Measurements from ENCODE around the gene ACTL7A.

Gene ACTL7A

DNA sequence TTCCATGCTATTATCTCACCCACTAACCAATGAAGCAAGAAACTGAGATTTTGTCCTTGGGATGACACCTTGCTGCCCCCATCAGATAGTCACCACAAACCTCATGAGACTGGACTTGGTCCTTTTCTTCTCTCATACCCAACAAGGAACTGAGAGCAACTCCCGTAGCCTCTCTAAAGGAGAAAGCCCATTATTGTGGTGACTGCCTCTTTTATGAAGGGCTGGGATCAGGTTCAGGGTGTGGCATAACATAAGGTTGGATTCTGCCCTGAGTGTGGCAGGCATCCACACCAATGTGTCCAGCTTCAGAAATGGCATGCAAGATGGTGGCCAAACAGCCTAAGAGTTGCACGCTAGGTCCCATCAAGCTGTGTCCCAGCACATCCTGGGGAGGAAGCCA is 1.3 kb upstream of the ACTL7A start:
- DNase-seq (ENCODE audit: low read depth, low spot score): no peak
- in situ Hi-C loops (cut with HindIII; ENCODE audit: low sequenced_read_pairs): no loop called here
- H3K4me3 ChIP-seq (ENCODE audit: low read depth, low read length): no peak overlapping the region
- TF ChIP-seq, protein P1, sequence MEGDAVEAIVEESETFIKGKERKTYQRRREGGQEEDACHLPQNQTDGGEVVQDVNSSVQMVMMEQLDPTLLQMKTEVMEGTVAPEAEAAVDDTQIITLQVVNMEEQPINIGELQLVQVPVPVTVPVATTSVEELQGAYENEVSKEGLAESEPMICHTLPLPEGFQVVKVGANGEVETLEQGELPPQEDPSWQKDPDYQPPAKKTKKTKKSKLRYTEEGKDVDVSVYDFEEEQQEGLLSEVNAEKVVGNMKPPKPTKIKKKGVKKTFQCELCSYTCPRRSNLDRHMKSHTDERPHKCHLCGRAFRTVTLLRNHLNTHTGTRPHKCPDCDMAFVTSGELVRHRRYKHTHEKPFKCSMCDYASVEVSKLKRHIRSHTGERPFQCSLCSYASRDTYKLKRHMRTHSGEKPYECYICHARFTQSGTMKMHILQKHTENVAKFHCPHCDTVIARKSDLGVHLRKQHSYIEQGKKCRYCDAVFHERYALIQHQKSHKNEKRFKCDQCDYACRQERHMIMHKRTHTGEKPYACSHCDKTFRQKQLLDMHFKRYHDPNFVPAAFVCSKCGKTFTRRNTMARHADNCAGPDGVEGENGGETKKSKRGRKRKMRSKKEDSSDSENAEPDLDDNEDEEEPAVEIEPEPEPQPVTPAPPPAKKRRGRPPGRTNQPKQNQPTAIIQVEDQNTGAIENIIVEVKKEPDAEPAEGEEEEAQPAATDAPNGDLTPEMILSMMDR (IDR thresholded peaks at IDR 0.05; ENCODE audit: low read depth, low read length): no peak

- in situ Hi-C loops (cut with HindIII; ENCODE audit: low sequenced_read_pairs): no loop called here
- no peak overlapping the region for H3K4me3 ChIP-seq (ENCODE audit: low read depth, low read length)
- TF ChIP-seq, protein P1 (IDR thresholded peaks at IDR 0.05; ENCODE audit: low read depth, low read length): no peak
- DNase-seq (ENCODE audit: low read depth, low spot score): no peak
Measured at GRCh38 chr9:108861464-108861863, 602 bp upstream of the ACTL7A start.

GRCh38 chr9:108863891-108864290 is 1.8 kb downstream of the ACTL7A start:
- TF ChIP-seq, protein P1 (IDR thresholded peaks at IDR 0.05; ENCODE audit: low read depth, low read length): no peak
- H3K4me3 ChIP-seq (ENCODE audit: low read depth, low read length): no peak overlapping the region
- no peak for DNase-seq (ENCODE audit: low read depth, low spot score)
- in situ Hi-C loops (cut with HindIII; ENCODE audit: low sequenced_read_pairs): no loop called here

DNA sequence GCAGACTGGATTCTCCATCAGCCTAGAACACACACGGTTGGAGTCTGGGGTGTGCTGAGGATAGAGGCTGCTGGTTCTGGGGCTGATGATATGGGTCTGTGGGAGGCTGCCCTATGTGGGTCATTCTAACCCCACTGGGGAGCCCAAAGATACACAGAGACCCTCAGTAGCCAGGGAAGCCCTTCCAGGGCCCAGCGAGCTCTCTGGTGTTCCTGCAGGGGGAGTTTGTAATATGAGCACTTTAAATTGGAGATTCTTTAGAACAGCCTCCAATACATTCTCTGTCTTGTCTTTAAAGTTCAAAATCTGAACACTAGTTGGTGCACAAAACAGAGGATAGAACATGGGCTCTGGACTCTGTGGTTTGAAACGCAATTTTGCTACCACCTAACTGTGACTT is 2.4 kb downstream of the ACTL7A start:
- in situ Hi-C loops (cut with HindIII; ENCODE audit: low sequenced_read_pairs): no loop called here
- DNase-seq (ENCODE audit: low read depth, low spot score): no peak
- TF ChIP-seq, protein P1 (IDR thresholded peaks at IDR 0.05; ENCODE audit: low read depth, low read length): no peak

DNA sequence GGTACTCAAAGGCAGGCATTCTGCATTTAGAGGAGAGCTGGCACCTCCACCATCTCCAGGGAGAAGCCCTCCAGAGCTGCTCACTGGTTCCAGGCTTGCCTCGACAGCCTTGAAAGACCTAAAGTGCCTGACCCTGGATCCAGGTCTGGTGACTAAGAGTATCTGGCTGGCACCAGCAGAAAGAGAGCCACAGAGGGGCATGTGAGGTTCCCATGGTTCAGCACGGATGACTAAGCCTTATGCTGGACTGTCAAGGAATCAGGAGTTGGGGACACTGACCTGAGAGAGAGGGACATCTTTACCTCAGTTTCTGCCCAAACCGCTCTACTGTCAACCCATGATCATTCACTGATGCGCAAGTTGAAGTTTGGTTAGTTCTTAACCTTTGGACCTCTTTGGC is 3.0 kb downstream of the ACTL7A start:
- TF ChIP-seq, protein P1 (IDR thresholded peaks at IDR 0.05; ENCODE audit: low read depth, low read length): no peak
- H3K4me3 ChIP-seq (ENCODE audit: low read depth, low read length): no peak overlapping the region
- DNase-seq (ENCODE audit: low read depth, low spot score): no peak
- in situ Hi-C loops (cut with HindIII; ENCODE audit: low sequenced_read_pairs): no loop called here

More for the DNA sequence above, 2.4 kb downstream of the ACTL7A start:
- no peak overlapping the region for H3K4me3 ChIP-seq (ENCODE audit: low read depth, low read length)

DNA sequence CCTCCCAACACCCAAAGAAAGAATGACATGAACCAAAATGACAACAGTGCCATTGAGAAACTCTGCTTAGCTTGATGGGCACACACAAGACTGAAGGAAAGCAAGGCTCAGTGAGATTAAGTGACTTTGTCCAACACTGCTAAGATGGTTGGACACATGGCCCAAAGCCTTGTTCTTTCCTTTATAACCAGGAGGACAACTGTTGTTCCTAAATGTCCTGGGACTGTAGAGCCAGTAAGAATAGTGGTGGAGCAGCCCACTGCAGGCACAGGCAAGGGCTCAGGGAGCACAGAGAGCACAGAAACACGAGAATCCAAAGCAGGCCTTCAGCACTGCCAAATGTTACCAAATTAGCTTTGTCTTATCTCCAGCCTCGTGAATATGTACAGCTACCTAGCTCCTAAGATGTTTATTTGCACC is 3.9 kb downstream of the ACTL7A start:
- no peak overlapping the region for H3K4me3 ChIP-seq (ENCODE audit: low read depth, low read length)
- TF ChIP-seq, protein P1 (IDR thresholded peaks at IDR 0.05; ENCODE audit: low read depth, low read length): no peak
- in situ Hi-C loops (cut with HindIII; ENCODE audit: low sequenced_read_pairs): no loop called here
- no peak for DNase-seq (ENCODE audit: low read depth, low spot score)

GRCh38 chr9:108867116-108867515 is 5.0 kb downstream of the ACTL7A start:
- in situ Hi-C loops (cut with HindIII; ENCODE audit: low sequenced_read_pairs): no loop called here
- TF ChIP-seq, protein P1 (IDR thresholded peaks at IDR 0.05; ENCODE audit: low read depth, low read length): no peak
- H3K4me3 ChIP-seq (ENCODE audit: low read depth, low read length): no peak overlapping the region
- no peak for DNase-seq (ENCODE audit: low read depth, low spot score)
